Activated CD4-positive, CD25-positive, alpha-beta regulatory T cell treated with anti-CD3 and anti-CD28 coated beads, Interleukin-2, amount 50 U/mL, for 16 hours (primary cell): ENCODE measurements around the gene ERG.
A peak's percentile ranks its signal among the peaks of the same experiment; 100 is the strongest.

Experiments used
- DNase-seq: peaks from one replicate; pipeline ENCODE4 v3.0.0-alpha.2; 2020; ENCODE audit warnings: low read depth, low spot score

The ERG gene

GRCh38 chr21:38358098-38358497 lies 140.2 kb downstream of the ERG start:
- no peak for DNase-seq

GRCh38 chr21:38356883-38357625 lies 141.2 kb downstream of the ERG start:
- DNase-seq: no peak

DNA sequence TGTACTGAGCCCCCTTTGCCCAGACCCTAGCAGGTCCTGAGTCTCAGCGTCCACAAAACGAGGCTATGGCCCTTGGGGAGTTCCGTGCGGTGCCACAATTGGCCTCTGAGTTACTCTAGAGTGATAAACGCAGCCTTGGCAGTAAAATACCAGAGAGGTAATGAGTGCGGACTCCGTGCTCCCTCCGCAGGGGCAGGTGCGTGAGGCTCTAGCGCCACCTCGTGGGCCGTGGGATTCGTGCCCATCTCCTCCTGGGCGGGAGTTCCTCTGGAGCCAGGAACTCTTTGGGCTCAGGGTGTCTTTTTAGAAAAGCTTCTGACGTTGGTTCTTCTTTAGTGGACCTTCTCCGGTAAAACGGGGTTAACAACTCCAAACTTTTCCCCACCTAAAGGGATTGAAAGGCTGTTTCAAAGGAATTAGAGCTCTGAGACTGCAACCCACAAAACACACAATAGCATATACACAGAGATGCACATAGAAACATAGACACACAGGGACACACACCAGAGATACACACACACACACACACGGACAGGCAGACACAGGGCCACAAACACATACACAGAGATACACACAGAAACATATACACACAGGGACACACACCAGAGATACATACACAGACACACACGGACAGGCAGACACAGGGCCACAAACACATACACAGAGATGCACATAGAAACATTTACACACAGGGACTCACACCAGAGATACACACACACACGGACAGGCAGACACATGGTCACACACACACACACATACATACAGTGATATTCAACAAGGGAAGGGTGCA lies 142.1 kb downstream of the ERG start:
- DNase-seq: peak; percentile 25

- DNase-seq: no peak
These were observed 142.9 kb downstream of the ERG start for GRCh38 chr21:38355353-38355752.

GRCh38 chr21:38354746-38355145 lies 143.5 kb downstream of the ERG start:
- no peak for DNase-seq

DNA sequence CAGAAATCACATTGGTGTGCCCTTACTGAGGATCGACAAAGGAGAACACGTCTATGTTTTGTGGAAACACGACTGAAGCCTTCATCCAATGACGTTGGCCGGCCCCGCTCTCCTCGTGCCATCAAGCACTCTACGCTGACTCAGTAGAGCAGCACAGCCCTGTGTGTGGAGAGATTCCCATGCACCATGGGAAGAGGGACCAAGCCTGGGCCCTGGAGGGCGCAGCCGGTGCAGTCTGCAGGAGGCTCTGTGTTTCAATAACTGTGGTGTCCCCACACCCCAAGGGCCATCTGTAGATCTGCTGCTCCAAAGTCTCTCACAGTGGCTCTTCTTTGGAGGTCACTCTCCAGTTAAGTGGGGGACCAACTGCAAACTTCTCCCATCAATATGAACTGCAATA lies 144.0 kb downstream of the ERG start:
- no peak for DNase-seq

DNA sequence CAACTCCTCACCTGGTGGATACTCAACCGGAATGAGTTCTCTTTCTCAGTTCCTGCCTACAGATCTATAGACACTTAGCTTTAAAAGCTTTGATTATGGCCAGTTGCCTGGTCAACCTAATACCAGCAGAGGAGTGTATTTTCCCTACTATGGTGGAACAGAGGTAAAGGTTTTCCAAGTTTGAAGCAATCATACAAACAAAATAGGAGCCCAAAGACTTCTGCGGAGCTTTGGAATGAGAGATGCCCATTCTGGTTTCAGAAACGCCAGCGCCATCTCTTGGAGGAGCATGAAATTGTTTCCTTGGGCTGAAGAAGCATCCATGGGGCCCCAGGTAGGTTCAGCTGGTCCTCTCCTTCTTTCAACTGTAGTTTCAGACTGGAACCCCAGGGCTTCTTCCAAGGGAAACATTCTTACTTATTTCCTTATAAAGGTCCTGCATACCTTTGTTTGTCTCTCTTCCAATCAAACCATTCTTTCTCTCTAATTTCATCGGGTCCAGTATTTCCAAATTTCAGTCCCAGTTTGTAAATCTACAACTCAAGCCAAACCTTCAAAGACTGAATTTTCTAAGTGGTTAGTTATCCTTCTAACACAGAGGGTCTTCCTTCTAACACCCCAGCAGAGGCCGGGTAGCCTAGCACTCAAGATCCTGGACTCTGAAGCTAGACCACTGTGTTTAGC lies 145.6 kb downstream of the ERG start:
- DNase-seq: no peak

GRCh38 chr21:38351961-38352521 lies 146.2 kb downstream of the ERG start:
- no peak for DNase-seq

- no peak for DNase-seq
These were observed 146.9 kb downstream of the ERG start for GRCh38 chr21:38351176-38351959.

DNA sequence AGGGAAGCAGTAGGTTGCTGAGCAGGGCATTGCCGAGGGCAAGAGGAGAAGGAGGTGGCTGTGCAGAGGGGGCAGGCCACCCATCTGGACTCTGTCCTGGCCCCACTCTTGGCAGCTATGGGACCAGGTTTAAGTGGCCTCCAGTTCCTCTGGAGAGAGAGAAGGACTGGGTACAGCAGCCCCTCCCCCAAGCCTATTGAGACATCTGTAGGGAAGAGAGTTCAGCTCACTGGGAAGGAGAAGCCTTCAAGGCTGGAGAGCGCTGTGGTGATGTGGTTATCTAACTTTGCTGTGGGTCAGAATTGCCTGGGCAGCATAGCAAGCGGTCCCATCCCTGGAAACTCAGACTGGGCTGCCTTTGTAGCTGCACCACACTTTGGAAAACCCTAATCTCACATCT lies 147.6 kb downstream of the ERG start:
- DNase-seq: no peak

- no peak for DNase-seq
These were observed 148.3 kb downstream of the ERG start for GRCh38 chr21:38349977-38350376.

DNA sequence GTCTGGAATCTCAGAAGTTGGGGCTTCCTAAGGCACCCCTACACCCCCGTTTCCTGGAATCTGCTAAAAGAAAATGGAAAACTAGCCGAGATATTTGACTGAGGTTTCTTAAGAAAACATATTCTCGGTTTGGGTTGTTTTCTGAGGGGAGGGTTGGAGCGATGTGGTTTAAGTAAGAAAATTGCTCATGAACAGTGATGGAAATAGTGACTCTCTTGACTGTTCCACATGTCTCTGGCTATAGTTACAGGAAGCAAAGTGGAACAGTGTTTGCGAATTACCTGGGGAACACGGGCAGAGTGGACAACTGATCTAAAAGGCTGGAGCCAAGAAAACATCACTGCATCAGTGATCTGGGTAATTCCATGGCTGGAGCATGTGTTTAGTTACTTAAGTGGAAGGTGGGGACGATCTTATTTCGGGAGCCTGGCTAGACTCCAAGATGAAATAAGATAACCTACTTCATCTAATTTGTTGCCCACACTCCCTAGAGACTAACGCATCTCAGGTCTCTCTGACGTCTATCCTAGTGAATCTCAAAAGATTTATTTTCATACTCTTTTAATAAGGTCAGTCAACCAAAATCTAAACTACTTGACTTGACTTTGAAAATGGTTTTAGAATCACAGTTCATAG lies 149.0 kb downstream of the ERG start:
- DNase-seq: no peak

DNA sequence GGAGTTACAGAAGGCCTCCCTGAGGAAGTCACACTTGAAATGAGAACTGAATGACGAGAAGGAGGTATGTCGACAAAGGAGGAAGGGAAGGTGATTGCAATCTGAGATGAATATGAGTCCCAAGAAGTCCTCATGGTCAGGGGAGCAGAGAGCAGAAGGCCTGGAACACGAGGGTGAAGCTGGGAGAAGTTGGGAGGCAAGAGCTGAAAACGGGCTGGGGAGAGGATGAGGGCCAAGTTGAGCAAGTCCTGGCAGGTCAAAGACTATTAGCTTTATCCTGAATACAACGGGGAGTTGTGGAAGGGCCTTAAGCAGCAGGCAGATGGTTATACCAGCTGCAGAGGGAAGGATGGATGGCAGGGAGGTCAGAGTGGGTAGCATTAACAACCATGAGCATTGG lies 152.0 kb downstream of the ERG start:
- DNase-seq: no peak

GRCh38 chr21:38343691-38344090 lies 154.6 kb downstream of the ERG start:
- DNase-seq: no peak

GRCh38 chr21:38342739-38343138 lies 155.5 kb downstream of the ERG start:
- DNase-seq: no peak

GRCh38 chr21:38341546-38342012 lies 156.7 kb downstream of the ERG start:
- no peak for DNase-seq

DNA sequence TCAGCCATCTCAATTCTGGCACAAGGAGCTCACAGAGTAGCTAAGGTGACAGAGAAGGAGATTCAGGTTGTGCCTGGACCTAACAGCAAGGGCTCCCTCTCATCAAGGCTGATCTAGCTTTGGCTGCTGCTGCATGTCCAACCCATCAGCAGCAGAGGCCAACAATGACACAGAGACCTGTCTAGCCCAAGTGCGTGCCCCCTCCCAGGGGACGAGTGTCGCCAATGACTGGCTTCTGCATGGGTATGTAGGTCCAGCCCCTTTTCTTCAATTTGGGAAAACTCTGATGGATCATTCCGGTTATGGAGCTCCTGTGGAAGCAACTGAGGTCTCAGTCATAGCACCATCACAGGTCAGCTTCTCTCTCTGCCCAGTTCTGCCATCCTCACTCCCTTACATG lies 158.1 kb downstream of the ERG start:
- no peak for DNase-seq

DNA sequence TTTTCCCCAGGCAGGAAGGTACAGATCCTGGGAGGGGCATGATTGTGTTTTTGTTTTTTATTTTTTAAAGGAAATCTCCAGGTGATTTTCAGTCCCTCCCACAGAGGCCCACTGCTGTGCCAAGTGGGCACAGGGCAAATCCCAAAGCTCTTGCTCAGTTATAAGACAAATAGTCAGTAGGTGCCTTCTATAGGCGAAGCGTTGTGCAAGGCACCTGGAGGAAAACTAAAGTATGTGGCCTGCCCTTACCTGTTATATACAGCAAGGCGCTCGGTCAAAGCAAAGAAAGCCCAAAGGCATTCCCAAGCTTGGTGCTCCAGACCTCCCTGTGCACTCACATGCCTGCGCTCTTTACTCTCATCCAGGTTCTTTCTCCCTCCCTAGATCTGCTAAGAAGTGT lies 160.5 kb downstream of the ERG start:
- DNase-seq: no peak

GRCh38 chr21:38334866-38335265 lies 163.4 kb downstream of the ERG start:
- no peak for DNase-seq

GRCh38 chr21:38333301-38334272 lies 164.7 kb downstream of the ERG start:
- DNase-seq: no peak
